Neural cell (in vitro differentiated cells): ENCODE measurements around the gene SVOP. TPM values are rescaled to one million over a fixed set of nuclear protein-coding genes. Genes with fewer than 3 reads are reported as not detected.

Experiments
- H2AFZ ChIP-seq: fragments of 200-600, 300-800 bp; sonication (generic), shearing (Covaris generic); 2 replicates; pipeline ENCODE4 v1.6.0; 2014; ENCODE audit warnings: low read depth, mild to moderate bottlenecking, antibody characterized with exemption, low read length, moderate library complexity
- H3F3A ChIP-seq: fragments of 200-600 bp; shearing (Covaris generic); 2 replicates; pipeline ENCODE4 v1.6.1; 2016; ENCODE audit warnings: mild to moderate bottlenecking, moderate library complexity, mixed read lengths, antibody characterized with exemption, low read length; ENCODE audit not compliant: insufficient read depth, poor library complexity, severe bottlenecking
- H3K27ac ChIP-seq: fragments of 200-600, 300-800 bp; sonication (generic), shearing (Covaris generic); 2 replicates; pipeline ENCODE4 v1.5.1; 2014; ENCODE audit warnings: mild to moderate bottlenecking, low read length, moderate library complexity
- H3K27me3 ChIP-seq: fragments of 300-800, 200-600 bp; sonication (generic), shearing (Covaris generic); 2 replicates; pipeline ENCODE4 v1.6.0; 2014; ENCODE audit warnings: mild to moderate bottlenecking, low read depth, low read length, moderate library complexity; ENCODE audit not compliant: insufficient read depth
- H3K36me3 ChIP-seq: fragments of 300-800, 200-600 bp; sonication (generic), shearing (Covaris generic); 2 replicates; pipeline ENCODE4 v1.5.1; 2014; ENCODE audit warnings: mild to moderate bottlenecking, antibody characterized with exemption, low read length, moderate library complexity; ENCODE audit not compliant: insufficient read depth
- H3K4me2 ChIP-seq: fragments of 300-800, 200-600 bp; sonication (generic), shearing (Covaris generic); 2 replicates; pipeline ENCODE4 v1.6.0; 2014; ENCODE audit warnings: mild to moderate bottlenecking, low read length
- H3K4me3 ChIP-seq: fragments of 300-800, 200-600 bp; sonication (generic), shearing (Covaris generic); 2 replicates; pipeline ENCODE4 v1.5.1; 2014; ENCODE audit warnings: mild to moderate bottlenecking, low read length, moderate library complexity
- H3K79me2 ChIP-seq: fragments of 200-600 bp; shearing (Covaris generic); replicated peaks from 2 replicates; pipeline ENCODE4 v1.6.0; 2014; ENCODE audit warnings: mild to moderate bottlenecking, low read length, moderate library complexity; ENCODE audit not compliant: insufficient read depth
- H3K9ac ChIP-seq: fragments of 300-800, 200-600 bp; sonication (generic), shearing (Covaris generic); 2 replicates; pipeline ENCODE4 v1.6.1; 2016; ENCODE audit warnings: mild to moderate bottlenecking, low read length, mixed read lengths
- H3K9me2 ChIP-seq: fragments of 200-600 bp; shearing (Covaris generic); 2 replicates; pipeline ENCODE4 v1.6.1; 2016; ENCODE audit warnings: mild to moderate bottlenecking, low read length, mixed read lengths; ENCODE audit not compliant: insufficient read depth
- H3K9me3 ChIP-seq: fragments of 200-600, 300-800 bp; sonication (generic), shearing (Covaris generic); 2 replicates; pipeline ENCODE4 v1.6.1; 2016; ENCODE audit warnings: mild to moderate bottlenecking, mixed run types, low read length, moderate library complexity, mixed read lengths
- H4K20me1 ChIP-seq: fragments of 200-600 bp; shearing (Covaris generic); 2 replicates; pipeline ENCODE4 v1.6.1; 2016; ENCODE audit warnings: mild to moderate bottlenecking, mixed run types; ENCODE audit not compliant: insufficient read depth
- CTCF ChIP-seq: fragments of 450-650 bp; IDR thresholded peaks from 2 replicates; pipeline ENCODE4 v1.5.1; 2014; ENCODE audit warnings: antibody characterized with exemption, mild to moderate bottlenecking, moderate library complexity; ENCODE audit not compliant: poor library complexity, severe bottlenecking
- EP300 ChIP-seq: fragments of 450-650 bp; conservative IDR thresholded peaks from 2 replicates; pipeline ENCODE4 v1.6.1; 2014; ENCODE audit warnings: antibody characterized with exemption, mild to moderate bottlenecking, moderate library complexity; ENCODE audit not compliant: poor library complexity, severe bottlenecking
- EZH2 ChIP-seq: fragments of 200-600, 300-800 bp; shearing (Covaris generic), sonication (generic); IDR thresholded peaks from 2 replicates; pipeline ENCODE4 v1.6.1; 2014; ENCODE audit warnings: antibody characterized with exemption, low read length, borderline replicate concordance, mild to moderate bottlenecking; ENCODE audit not compliant: insufficient read depth, poor library complexity, severe bottlenecking
- MXI1 ChIP-seq: fragments of 450-650 bp; conservative IDR thresholded peaks from 2 replicates; pipeline ENCODE4 v1.6.1; 2014; ENCODE audit warnings: antibody characterized with exemption, mild to moderate bottlenecking; ENCODE audit not compliant: poor library complexity, severe bottlenecking
- POLR2AphosphoS5 ChIP-seq: IDR thresholded peaks from 2 replicates; pipeline ENCODE4 v1.6.1; 2012
- RAD21 ChIP-seq: fragments of 450-650 bp; conservative IDR thresholded peaks from 2 replicates; pipeline ENCODE4 v1.6.1; 2014; ENCODE audit warnings: antibody characterized with exemption, mild to moderate bottlenecking, moderate library complexity
- REST ChIP-seq: IDR thresholded peaks from 2 replicates; pipeline ENCODE4 v1.6.1; 2012; ENCODE audit warnings: borderline replicate concordance
- SMC3 ChIP-seq: fragments of 450-650 bp; conservative IDR thresholded peaks from 2 replicates; pipeline ENCODE4 v1.6.1; 2014; ENCODE audit warnings: antibody characterized with exemption, mild to moderate bottlenecking, moderate library complexity; ENCODE audit not compliant: poor library complexity
- TAF1 ChIP-seq: IDR thresholded peaks from 2 replicates; pipeline ENCODE4 v1.6.1; 2012; ENCODE audit warnings: low read depth
- polyA plus RNA-seq: library from polyadenylated mRNA; depleted of rRNA; stranded (reverse); fragments of >200 nt; gene quantifications from 2 replicates; pipeline ENCODE4 v1.2.3, GENCODE V29; 2014

The SVOP gene
- polyA plus RNA-seq, 1 donor from 2014 or later = 41.3 TPM

- H3K4me2 ChIP-seq = no peak overlapping the region
- H2AFZ ChIP-seq = no peak overlapping the region
- H3K4me3 ChIP-seq = no peak overlapping the region
- H3K79me2 ChIP-seq = no peaks in the 10 kb centered on the region
- no peak overlapping the region for H3K9ac ChIP-seq
- no peaks in the 10 kb centered on the region for H3K9me2 ChIP-seq
- H3F3A ChIP-seq = no peaks in the 10 kb centered on the region
- TF ChIP-seq SMC3 = no peak
- no peak for TF ChIP-seq MXI1
- TF ChIP-seq EZH2 = no peak
- no peak for TF ChIP-seq RAD21
- no peak for TF ChIP-seq CTCF
- no peak for TF ChIP-seq TAF1
- TF ChIP-seq POLR2AphosphoS5 = no peak
- no peak for TF ChIP-seq EP300
- TF ChIP-seq REST = no peak
- no peaks in the 10 kb centered on the region for H4K20me1 ChIP-seq
- peaks cover 16% of the 10 kb centered on the region for H3K36me3 ChIP-seq
- no peak overlapping the region for H3K27ac ChIP-seq
- no peaks in the 10 kb centered on the region for H3K9me3 ChIP-seq
- H3K27me3 ChIP-seq = no peaks in the 10 kb centered on the region
Observed at GRCh38 chr12:108955225-108955835, 65.5 kb downstream of the SVOP start.

- H4K20me1 ChIP-seq = no peaks in the 10 kb centered on the region
- H3K27ac ChIP-seq = no peak overlapping the region
- no peaks in the 10 kb centered on the region for H3F3A ChIP-seq
- peaks cover 12% of the 10 kb centered on the region for H3K9me3 ChIP-seq
- H3K36me3 ChIP-seq = peaks cover 15% of the 10 kb centered on the region
- no peaks in the 10 kb centered on the region for H3K27me3 ChIP-seq
- H3K4me2 ChIP-seq = no peak overlapping the region
- H3K79me2 ChIP-seq = no peaks in the 10 kb centered on the region
- no peak overlapping the region for H3K9ac ChIP-seq
- TF ChIP-seq REST (no peak), CTCF (peak; percentile 59), POLR2AphosphoS5 (no peak), MXI1 (no peak), RAD21 (peak; percentile 39), SMC3 (peak; percentile 22), TAF1 (no peak), EP300 (no peak), EZH2 (no peak)
- H3K9me2 ChIP-seq = no peaks in the 10 kb centered on the region
- H3K4me3 ChIP-seq = no peak overlapping the region
- no peak overlapping the region for H2AFZ ChIP-seq
Observed at GRCh38 chr12:108950991-108951739, 69.7 kb downstream of the SVOP start.
